ENCODE data around the gene KRTAP17-1. TPM values are rescaled to one million over a fixed set of nuclear protein-coding genes. Genes with fewer than 3 reads are reported as not detected.
A peak's percentile ranks its signal among the peaks of the same experiment; 100 is the strongest.
"Not testable (repeated sequence)": the region's sequence is repeated elsewhere in the genome, so short reads cannot be mapped to it uniquely, and the experiment has no call there.

Gene KRTAP17-1, protein sequence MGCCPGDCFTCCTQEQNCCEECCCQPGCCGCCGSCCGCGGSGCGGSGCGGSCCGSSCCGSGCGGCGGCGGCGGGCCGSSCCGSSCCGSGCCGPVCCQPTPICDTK
- total RNA-seq, result not detected

DNA sequence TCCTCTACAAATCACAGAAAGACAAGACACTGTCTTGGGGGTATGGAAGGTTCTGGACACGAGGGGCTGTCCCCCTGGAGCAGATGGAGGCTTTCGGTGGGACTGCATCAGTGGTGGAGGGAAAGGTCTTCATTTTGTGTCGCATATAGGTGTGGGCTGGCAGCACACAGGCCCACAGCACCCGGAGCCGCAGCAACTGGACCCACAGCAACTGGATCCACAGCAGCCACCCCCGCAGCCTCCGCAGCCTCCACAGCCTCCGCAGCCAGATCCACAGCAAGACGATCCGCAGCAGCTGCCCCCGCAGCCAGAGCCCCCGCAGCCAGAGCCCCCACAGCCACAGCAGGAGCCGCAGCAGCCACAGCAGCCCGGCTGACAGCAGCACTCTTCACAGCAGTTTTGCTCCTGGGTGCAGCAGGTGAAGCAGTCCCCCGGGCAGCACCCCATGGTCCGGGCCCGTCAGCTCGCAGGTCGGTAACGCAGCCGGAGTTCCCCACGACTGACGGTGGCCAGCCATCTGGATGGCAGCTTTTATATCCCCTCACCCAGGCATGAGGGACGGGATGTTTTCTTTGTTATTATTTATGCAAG lies at the start of gene KRTAP17-1:
Gene KRTAP17-1, minus strand, starts transcription at position 507 of the 591 bp plus-strand sequence. Its CDS starts 60 bp downstream, at position 447.
- peaks cover 6% of the 10 kb centered on the region for H3K36me3 Mint-ChIP-seq
- H3K27me3 Mint-ChIP-seq, result peaks cover 0 to 2% of the 10 kb centered on the region in 2 donors
- no peaks in the 10 kb centered on the region for H3K9me3 Mint-ChIP-seq
- ATAC-seq (no peak), DNase-seq (ENCODE audit: low spot score) (no peak)
- H3K27ac Mint-ChIP-seq, result no peak within 1 kb of the TSS
- peaks cover 0 to 7% of the 10 kb centered on the region in 2 donors for H3K4me1 Mint-ChIP-seq (ENCODE audit: low read depth in 2 of 2)
- H3K4me3 Mint-ChIP-seq, result no peak within 1 kb of the TSS

- Mint-ChIP-seq H3K9me3 (no peaks in the 10 kb centered on the region), H3K27me3 (peaks cover 15 to 18% of the 10 kb centered on the region in 2 donors), H3K4me1 (ENCODE audit: low read depth in 2 of 2) (no peaks in the 10 kb centered on the region), H3K27ac (no peak overlapping the region), H3K4me3 (no peak overlapping the region), H3K36me3 (no peaks in the 10 kb centered on the region)
- DNase-seq (ENCODE audit: low spot score) (no peak), ATAC-seq (no peak)
These were observed 48.4 kb upstream of the KRTAP17-1 start for GRCh38 chr17:41363881-41364280.

DNA sequence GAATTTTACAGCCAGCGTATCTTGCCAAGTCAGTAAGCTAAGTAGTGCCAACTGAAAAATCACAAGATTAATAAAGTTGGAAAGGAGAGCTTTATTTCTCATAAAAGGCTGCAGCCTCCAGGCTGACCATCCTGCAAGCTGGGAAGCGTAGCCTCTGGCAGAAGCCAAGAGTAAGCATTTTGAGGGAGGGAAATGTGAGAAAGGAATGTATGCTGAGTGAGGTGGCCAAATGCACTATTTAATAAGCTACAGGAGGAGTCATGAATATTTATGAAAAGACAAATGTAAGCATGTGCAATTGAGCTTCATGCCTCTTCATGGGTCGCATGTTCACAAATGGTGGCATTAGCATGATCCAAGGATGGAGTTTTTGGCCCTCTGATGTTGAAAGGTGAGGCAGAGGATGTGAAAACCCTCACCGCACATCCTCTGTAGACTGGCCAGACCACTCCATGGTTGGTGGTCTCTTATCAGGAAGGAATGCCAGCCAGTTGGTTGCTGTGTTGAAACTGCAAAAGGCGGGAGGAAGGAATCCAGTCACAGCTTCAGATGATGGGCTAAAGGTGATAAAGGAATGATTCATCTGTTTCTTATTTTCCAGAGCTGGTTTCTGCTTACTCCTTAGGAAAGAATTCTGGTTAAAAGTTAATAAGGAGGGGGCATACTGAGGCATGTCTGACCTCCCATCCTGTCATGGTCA lies 44.9 kb upstream of the KRTAP17-1 start:
- H3K36me3 Mint-ChIP-seq, result no peaks in the 10 kb centered on the region
- no peak overlapping the region for H3K27ac Mint-ChIP-seq
- ATAC-seq (no peak), DNase-seq (ENCODE audit: low spot score) (no peak)
- H3K4me1 Mint-ChIP-seq (ENCODE audit: low read depth in 2 of 2), result no peaks in the 10 kb centered on the region
- H3K9me3 Mint-ChIP-seq, result no peaks in the 10 kb centered on the region
- H3K4me3 Mint-ChIP-seq, result no peak overlapping the region
- H3K27me3 Mint-ChIP-seq, result peaks cover 12 to 25% of the 10 kb centered on the region in 2 donors

- H3K27me3 Mint-ChIP-seq, result peaks cover 19 to 28% of the 10 kb centered on the region in 2 donors
- no peak for DNase-seq (ENCODE audit: low spot score)
- no peaks in the 10 kb centered on the region for H3K4me1 Mint-ChIP-seq (ENCODE audit: low read depth in 2 of 2)
- H3K36me3 Mint-ChIP-seq, result no peaks in the 10 kb centered on the region
- no peaks in the 10 kb centered on the region for H3K9me3 Mint-ChIP-seq
- no peak overlapping the region for H3K27ac Mint-ChIP-seq
- H3K4me3 Mint-ChIP-seq, result no peak overlapping the region
- no peak for ATAC-seq
These were observed 39.0 kb upstream of the KRTAP17-1 start for GRCh38 chr17:41354536-41354935.

DNA sequence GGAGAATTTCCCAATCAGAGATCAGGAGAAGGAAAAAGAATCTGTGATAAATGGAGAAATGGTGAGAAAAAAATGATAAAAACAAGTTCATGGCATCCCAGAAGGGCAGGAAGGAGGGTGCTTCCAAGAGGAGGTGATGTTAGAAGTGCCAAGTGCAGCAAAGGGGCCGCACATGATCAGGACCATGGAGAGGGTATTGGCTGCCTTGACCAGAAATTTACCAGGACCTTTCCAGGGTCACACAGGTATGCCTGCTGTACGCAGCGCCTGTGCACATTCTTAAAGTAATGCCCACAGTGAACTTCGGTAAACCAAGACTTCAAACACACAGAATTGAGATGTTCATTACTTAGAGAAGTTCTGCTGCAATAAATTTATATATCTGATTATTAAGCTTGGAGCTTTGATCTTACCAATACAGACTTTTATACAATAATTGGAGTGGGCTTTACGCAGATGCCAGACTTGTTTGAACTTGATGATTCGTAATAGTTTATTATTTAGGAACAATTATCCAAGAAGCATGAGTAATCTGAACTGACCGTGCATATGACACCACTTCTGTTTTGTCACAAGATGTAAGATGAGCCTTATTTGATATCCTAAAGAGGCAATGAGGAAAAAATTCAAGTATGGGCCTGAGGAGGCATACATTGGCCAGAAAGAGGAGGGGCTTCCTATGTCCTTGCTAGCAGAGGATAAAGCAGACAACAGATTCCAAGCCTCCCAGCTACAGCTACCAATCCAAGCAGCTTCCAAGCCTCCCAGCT lies 37.3 kb upstream of the KRTAP17-1 start:
- Mint-ChIP-seq H3K27me3 (peaks cover 15 to 28% of the 10 kb centered on the region in 2 donors), H3K4me1 (ENCODE audit: low read depth in 2 of 2) (no peaks in the 10 kb centered on the region), H3K27ac (no peak overlapping the region), H3K4me3 (no peak overlapping the region), H3K9me3 (no peaks in the 10 kb centered on the region), H3K36me3 (no peaks in the 10 kb centered on the region)
- no peak for ATAC-seq
- DNase-seq (ENCODE audit: low spot score), result peak; percentile 10

DNA sequence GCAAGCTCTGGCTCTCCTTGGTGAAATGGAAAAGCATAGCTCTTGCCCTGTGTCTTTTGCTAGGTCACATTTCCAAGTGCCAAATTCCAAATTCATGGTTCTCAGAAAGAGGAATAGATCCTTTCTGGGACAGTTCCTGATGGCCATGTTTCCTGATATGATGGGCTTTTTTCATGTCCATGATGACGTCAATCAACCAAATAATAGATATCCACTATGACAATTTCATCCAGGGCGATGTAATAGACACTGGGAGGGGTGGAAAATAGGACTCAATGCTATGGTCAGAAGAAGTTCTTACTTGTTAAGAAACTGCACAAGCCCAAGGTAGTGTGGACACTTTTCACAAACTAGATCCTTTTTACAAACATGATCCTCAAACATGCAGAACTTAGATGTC lies 35.7 kb upstream of the KRTAP17-1 start:
- Mint-ChIP-seq H3K27ac (no peak overlapping the region), H3K4me3 (no peak overlapping the region), H3K4me1 (ENCODE audit: low read depth in 2 of 2) (no peaks in the 10 kb centered on the region), H3K27me3 (peaks cover 15 to 20% of the 10 kb centered on the region in 2 donors), H3K36me3 (no peaks in the 10 kb centered on the region), H3K9me3 (no peaks in the 10 kb centered on the region)
- DNase-seq (ENCODE audit: low spot score) (no peak), ATAC-seq (no peak)

- H3K27ac Mint-ChIP-seq; ATAC-seq; H3K4me3 Mint-ChIP-seq; H3K9me3 Mint-ChIP-seq; H3K4me1 Mint-ChIP-seq (ENCODE audit: low read depth in 2 of 2); DNase-seq (ENCODE audit: low spot score); H3K36me3 Mint-ChIP-seq: not testable (repeated sequence)
- H3K27me3 Mint-ChIP-seq, result peaks cover 15 to 18% of the 10 kb centered on the region in 2 donors
These were observed 34.9 kb upstream of the KRTAP17-1 start, which contains the start of gene KRT33A for GRCh38 chr17:41350381-41350878. KRT33A (minus strand) TSS chr17:41350828; CDS start chr17:41350767, 61 bp downstream.

GRCh38 chr17:41347869-41348760 lies 32.6 kb upstream of the KRTAP17-1 start:
- H3K27ac Mint-ChIP-seq, result no peak overlapping the region
- H3K36me3 Mint-ChIP-seq, result peaks cover 4% of the 10 kb centered on the region
- no peak for ATAC-seq
- H3K9me3 Mint-ChIP-seq, result peaks cover 3% of the 10 kb centered on the region
- H3K27me3 Mint-ChIP-seq, result peaks cover 16 to 17% of the 10 kb centered on the region in 2 donors
- peaks cover 0 to 3% of the 10 kb centered on the region in 2 donors for H3K4me1 Mint-ChIP-seq (ENCODE audit: low read depth in 2 of 2)
- DNase-seq (ENCODE audit: low spot score), result peak; percentile 6
- no peak overlapping the region for H3K4me3 Mint-ChIP-seq

GRCh38 chr17:41346421-41346820 lies 30.9 kb upstream of the KRTAP17-1 start:
- H3K4me1 Mint-ChIP-seq (ENCODE audit: low read depth in 2 of 2), result not testable (repeated sequence)
- peak in 1 of 2 donors; percentile 18 for ATAC-seq

GRCh38 chr17:41345992-41346391 lies 30.5 kb upstream of the KRTAP17-1 start:
- no peak overlapping the region for H3K4me3 Mint-ChIP-seq
- H3K27ac Mint-ChIP-seq, result no peak overlapping the region
- H3K36me3 Mint-ChIP-seq, result peaks cover 13% of the 10 kb centered on the region
- H3K4me1 Mint-ChIP-seq (ENCODE audit: low read depth in 2 of 2), result peaks cover 10% of the 10 kb centered on the region in 2 donors
- H3K27me3 Mint-ChIP-seq, result peaks cover 0 to 7% of the 10 kb centered on the region in 2 donors
- ATAC-seq (no peak), DNase-seq (ENCODE audit: low spot score) (peak; percentile 12)
- H3K9me3 Mint-ChIP-seq, result peaks cover 5% of the 10 kb centered on the region

More at GRCh38 chr17:41346421-41346820, 30.9 kb upstream of the KRTAP17-1 start:
- H3K9me3 Mint-ChIP-seq, H3K27me3 Mint-ChIP-seq, H3K27ac Mint-ChIP-seq, H3K4me3 Mint-ChIP-seq: not testable (repeated sequence)
- peak; percentile 39 for DNase-seq (ENCODE audit: low spot score)
- H3K36me3 Mint-ChIP-seq, result peaks cover 13% of the 10 kb centered on the region

DNA sequence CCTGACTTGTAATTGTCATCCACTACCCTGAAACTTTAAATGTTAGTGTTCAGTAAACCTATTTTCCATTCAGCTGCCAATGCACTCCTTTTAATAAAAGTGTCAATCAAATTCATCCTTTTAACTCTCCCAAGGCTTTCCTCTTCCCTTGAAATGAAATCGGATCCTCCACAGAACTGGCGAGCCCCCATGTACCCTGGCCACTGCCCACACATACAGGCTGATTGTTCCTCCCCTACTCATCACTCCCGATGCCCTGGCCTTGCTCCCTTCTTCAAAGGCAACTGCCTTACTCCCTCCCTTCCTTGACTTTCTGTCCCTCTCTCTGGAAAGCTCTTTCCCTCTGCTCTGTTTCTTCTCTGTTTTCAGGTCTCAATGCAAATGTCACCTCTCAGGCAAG lies 27.5 kb upstream of the KRTAP17-1 start:
- Mint-ChIP-seq H3K4me1 (ENCODE audit: low read depth in 2 of 2) (peaks cover 28 to 34% of the 10 kb centered on the region in 2 donors), H3K27me3 (peaks cover 5 to 16% of the 10 kb centered on the region in 2 donors), H3K9me3 (peaks cover 5% of the 10 kb centered on the region), H3K36me3 (peaks cover 13% of the 10 kb centered on the region), H3K27ac (no peak overlapping the region), H3K4me3 (no peak overlapping the region)
- ATAC-seq (no peak), DNase-seq (ENCODE audit: low spot score) (no peak)

DNA sequence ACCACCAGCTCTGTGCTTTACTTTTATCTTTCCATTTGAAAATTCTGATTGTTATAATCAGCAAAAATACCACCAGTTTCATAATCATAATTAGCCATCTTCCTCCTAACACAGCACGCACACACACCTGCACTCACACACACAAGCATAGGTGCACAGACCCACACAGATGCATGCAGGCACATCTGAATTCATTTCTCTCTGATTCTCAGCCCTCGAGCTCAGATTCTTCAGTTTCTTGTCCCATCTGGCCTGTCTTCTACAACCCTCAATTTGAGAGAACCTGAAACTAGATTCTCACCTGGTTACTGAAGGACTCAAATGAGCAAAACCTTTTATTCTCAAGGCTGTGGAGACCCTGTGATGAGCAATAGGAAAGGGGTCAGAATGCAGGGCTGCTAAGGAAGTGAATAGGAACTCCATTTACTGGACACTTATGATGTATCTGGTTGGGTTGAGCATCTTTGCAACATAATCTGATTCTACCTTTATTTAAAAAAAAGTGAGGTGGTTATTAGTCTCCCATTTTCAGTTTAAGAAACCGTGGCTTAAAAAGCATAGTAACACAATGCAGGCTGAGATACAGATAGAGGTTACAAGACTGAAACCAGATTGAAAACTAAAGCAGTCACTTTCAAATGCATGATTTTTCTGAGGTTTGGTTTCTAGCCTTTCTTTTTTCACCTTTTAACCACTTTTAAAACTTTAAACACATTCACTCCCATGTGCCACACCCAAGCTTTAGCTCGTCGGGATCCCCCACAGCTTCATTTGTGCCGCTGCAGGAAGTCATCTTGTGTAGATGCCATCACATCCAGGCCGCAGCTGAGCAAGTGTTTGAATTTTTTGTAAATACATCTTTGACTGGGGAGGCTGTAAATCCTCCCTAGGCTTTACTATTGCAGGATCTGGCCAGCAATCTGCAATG lies 25.7 kb upstream of the KRTAP17-1 start:
- H3K27ac Mint-ChIP-seq, result peak overlapping the region in 1 of 2 donors; percentile 22
- peak overlapping the region; percentile 47 for H3K4me3 Mint-ChIP-seq
- ATAC-seq, result peak in 1 of 2 donors; percentile 58

More for the DNA sequence above, 25.7 kb upstream of the KRTAP17-1 start:
- Mint-ChIP-seq H3K4me1 (ENCODE audit: low read depth in 2 of 2) (peaks cover 28 to 34% of the 10 kb centered on the region in 2 donors), H3K36me3 (peaks cover 13% of the 10 kb centered on the region), H3K27me3 (peaks cover 5 to 16% of the 10 kb centered on the region in 2 donors), H3K9me3 (peaks cover 5% of the 10 kb centered on the region)
- DNase-seq (ENCODE audit: low spot score), result no peak
